GM12801 (cell line): Measurements from ENCODE around the gene RFNG.

Experiments
- TF ChIP-seq, protein P1 (sequence below): IDR thresholded peaks from one replicate; pipeline ENCODE4 v1.5.1; 2011; ENCODE audit warnings: control low read depth; ENCODE audit not compliant: insufficient read length; ENCODE audit errors: extremely low read depth

The RFNG gene, protein sequence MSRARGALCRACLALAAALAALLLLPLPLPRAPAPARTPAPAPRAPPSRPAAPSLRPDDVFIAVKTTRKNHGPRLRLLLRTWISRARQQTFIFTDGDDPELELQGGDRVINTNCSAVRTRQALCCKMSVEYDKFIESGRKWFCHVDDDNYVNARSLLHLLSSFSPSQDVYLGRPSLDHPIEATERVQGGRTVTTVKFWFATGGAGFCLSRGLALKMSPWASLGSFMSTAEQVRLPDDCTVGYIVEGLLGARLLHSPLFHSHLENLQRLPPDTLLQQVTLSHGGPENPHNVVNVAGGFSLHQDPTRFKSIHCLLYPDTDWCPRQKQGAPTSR

DNA sequence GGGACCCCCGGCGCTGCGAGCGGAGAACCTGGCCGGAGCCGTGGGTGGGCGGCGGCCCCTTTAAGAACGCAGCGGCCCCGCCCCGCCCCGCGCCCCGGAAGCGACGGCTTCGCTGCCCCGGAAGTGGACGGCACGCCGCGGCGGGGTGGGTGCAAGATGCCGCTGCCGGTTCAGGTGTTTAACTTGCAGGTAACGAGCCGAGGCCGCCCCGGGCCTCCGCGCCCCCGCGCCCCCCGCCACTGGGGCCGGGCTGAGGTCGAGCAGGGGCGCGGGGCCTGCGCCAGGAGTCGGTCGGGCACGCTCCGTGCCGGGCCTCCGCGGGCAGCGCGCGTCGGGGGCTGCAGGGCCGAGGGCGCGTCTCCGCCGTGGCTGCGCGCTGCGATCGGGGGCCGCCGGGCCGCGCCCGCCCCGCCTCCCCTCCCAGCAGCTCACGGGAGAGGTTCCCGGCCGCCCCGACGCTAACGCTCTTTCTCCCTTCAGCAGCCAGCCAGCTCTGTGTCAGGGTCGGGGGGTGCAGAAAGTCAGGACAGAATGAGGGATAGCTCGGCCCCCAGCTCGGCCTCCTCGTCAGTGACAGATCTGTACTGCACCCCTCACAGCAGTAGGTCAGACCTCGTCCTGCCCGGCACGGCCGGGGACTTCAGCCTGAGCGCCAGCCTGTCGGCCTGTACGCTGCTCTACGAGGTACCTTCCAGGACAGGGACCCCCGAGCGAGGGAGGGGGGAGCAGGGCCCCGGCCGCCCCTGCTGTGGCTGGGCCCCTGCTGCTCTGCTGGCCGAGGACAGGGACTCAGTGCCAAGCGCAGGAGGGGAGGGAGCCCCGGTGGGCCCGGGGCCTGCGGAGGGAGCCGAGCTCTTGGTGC, at the start of gene RFNG, which contains the start of gene GPS1:
Gene RFNG, minus strand, starts transcription at position 36 of the 862 bp plus-strand sequence. CDS start 45 bp downstream, outside the sequence.
Gene GPS1, plus strand, starts transcription at position 123 of the 862 bp plus-strand sequence. Its CDS starts 34 bp downstream, at position 157.
- TF ChIP-seq, protein P1, sequence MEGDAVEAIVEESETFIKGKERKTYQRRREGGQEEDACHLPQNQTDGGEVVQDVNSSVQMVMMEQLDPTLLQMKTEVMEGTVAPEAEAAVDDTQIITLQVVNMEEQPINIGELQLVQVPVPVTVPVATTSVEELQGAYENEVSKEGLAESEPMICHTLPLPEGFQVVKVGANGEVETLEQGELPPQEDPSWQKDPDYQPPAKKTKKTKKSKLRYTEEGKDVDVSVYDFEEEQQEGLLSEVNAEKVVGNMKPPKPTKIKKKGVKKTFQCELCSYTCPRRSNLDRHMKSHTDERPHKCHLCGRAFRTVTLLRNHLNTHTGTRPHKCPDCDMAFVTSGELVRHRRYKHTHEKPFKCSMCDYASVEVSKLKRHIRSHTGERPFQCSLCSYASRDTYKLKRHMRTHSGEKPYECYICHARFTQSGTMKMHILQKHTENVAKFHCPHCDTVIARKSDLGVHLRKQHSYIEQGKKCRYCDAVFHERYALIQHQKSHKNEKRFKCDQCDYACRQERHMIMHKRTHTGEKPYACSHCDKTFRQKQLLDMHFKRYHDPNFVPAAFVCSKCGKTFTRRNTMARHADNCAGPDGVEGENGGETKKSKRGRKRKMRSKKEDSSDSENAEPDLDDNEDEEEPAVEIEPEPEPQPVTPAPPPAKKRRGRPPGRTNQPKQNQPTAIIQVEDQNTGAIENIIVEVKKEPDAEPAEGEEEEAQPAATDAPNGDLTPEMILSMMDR: no peak

DNA sequence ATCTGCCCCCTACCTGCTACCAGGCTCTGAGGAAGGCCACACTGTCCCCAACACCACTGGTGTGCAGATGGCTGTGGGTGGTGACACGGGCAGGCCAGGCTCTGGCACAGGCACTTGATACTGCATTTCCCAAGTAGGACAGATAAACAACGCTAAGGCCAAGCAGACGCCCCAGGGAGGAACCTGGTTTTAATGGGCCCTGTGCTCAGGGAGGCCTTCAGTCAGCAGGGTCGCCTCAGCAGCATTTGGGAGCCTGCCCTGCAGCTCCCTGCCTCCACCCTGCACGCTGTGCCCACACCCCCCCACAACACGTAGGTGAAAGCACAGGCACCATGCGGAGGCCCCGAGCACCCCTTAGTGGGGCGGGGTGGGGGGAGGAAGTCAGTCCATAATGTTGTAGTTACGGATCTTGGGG, 49.7 kb upstream of the RFNG start:
- TF ChIP-seq, protein P1: no peak

DNA sequence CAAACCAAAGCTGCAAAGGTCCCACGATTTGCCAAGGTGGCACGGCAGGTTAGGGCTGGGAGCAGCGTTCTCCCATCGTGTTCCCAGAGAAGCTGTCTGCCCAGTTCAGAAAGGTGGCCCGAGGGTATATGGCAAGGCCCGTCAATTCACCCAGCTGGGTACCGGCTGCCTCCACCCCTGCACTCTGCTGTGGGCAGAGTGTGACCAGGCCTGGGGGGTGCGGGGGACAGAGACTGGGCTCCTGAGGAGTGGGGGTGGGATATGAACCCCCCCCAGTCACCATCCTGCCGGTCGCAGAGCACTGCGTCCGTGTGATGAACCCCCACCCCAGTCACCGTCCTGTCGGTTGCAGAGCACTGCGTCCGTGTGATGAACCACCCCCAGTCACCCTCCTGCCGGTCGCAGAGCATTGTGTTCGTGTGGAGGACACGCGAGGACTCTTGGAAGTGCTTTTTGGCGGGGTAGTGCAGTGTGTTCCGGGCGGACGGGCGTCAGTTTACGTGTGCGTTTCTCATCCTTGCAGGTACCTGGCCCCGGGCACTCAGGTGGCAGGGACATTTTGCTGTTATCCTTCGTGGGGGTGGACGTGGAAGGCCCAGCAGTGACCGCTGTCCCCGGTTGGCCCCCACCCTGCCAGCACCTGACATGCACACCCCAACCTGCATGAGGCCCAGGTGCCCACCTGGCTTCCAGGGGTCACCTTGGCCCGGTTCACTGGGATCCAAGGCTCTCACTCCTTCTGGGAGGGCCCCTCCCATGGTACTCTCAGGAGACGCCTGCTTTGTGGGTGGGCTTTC, 49.1 kb upstream of the RFNG start:
- TF ChIP-seq, protein P1: no peak

DNA sequence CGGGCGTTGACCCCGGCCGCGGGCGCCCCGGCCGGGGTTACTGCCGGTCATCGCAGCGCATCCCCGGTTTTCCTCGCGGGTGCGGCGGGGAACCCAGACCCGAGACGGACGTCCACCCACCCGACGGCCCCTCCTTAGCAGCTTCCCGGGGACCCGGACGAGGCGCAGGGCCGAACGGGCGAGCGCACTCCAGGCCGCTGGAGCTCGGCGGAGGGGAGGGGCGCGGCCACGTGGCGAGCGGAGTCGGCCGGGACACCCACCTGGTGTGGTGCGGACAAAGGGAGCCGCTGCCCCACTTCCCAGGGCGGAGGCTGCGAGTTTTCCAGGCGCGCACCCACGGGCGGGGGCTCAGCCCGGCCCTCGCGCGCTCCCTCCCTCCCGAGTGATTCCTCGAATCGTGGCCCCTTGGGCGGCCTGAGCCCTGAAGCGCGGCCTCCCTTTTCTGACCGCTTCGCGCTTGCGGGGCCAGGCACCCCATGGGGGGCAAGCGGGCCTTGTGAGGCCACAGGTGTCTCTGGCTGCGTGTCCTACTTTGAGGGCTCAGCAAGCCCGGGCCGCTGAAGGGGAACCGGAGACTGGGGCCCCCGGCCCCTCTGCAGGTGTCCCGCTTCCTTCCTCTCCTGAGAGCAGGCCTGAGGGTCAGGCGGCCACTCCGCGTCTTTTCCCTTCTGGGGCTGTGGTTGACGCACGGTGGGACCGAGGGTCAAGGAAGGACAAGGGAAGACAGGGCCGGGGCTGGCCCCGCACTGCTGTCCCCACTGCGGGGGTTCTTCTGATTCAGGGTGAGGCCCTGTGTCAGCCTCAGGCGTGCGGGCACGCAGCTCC, 47.5 kb upstream of the RFNG start:
- TF ChIP-seq, protein P1: no peak

DNA sequence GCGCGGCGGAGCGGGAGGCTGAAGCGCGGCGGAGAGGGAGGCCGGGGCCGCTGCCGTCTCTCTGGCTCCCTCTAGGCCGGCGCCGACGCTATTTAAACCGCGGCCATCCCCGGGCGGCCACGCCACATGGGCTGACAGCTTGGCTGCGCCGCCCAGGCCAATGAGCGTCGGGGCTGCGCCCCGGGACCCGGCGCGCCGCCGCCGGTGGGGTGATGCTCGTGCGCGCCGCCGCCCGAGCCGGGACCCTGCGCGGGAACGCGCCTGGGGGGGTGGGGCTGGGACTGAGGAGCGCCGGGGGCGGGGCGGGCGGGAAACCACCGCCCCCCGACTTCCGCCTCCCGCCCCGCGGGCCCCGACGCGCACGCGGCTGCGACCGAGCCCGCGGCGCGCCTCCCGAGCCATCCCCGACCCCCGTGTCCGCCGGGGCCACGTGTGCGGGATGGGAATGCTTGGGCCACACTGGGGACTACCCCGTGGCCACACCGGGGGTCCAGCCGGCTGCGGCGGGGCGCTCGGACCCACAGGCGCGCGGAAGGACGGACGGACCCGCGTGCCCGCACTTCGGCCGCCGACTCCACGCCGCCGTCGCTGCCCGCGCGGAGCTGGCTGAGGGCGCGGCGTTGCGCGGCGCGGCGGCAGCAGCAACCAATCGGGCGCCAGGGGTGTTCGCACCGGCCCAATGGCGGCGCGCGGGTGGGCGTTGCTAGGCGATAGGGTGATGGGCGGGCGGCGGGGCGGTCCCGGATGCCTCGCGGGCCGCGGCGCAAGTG, 46.7 kb upstream of the RFNG start, which contains the start of gene FASN:
Gene FASN, minus strand, starts transcription at position 68 of the 770 bp plus-strand sequence. CDS start 1,791 bp downstream, outside the sequence.
- TF ChIP-seq, protein P1: no peak

DNA sequence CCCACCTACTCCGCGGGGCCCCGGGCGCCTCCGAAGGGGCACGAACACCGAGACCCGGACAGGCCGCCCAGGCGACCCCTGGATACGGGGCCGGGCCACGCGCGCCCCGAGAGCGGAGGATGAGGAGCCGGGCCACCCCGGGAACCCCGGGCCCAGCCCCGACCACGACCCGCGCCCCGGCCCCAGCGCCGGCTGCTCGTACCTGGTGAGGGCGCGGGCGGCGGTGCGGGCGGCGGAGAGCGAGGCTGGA, 46.2 kb upstream of the RFNG start:
- TF ChIP-seq, protein P1: no peak
